HT1080 (cell line): ENCODE data around the gene EEIG1. TPM values are rescaled to one million over a fixed set of nuclear protein-coding genes. Genes with fewer than 3 reads are reported as not detected.

Experiments used
- DNase-seq: peaks from one replicate; pipeline ENCODE4 v3.0.0-alpha.2; 2015; ENCODE audit warnings: low read depth
- total RNA-seq: library from RNA; depleted of rRNA; stranded (reverse); fragments of >200 nt; shearing (Covaris generic); gene quantifications from 2 replicates; pipeline ENCODE4 v1.2.3, GENCODE V29; 2014

The EEIG1 gene
- total RNA-seq, 1 experiment from 2014 or later = 6.8 TPM

- peak; percentile 83 for DNase-seq
Measured at GRCh38 chr9:128001779-128002298, 21.1 kb upstream of the EEIG1 start.

DNA sequence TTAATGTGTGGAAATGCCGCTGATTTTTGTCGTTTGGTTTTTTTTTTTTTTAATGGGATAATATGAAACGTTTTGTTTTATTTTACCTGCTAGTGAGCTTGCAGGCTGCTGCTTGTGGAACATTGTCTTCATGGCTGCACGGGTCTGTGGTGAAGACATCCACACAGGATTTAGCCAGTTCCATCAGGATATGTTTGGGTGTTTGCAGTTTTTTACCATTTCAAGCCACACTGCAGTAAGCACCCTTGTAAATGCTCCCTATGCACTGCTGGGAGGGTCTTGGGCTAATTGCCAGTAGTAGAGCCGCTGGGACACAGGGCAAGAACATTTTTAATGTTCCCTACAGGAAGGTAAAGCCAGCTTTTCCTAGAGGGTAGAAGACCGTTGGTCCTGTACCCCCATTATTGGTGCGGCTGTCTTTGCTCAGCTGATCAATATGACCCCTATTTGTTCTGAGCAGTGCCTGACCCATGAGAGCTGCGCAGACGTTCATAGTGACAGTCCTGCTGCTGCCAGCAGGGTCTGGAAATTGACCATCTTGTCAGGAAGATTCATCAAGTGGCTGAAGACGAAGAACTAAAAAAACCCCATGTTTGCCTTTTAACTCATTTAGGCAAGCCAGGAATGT, 20.5 kb upstream of the EEIG1 start:
- DNase-seq = no peak

DNA sequence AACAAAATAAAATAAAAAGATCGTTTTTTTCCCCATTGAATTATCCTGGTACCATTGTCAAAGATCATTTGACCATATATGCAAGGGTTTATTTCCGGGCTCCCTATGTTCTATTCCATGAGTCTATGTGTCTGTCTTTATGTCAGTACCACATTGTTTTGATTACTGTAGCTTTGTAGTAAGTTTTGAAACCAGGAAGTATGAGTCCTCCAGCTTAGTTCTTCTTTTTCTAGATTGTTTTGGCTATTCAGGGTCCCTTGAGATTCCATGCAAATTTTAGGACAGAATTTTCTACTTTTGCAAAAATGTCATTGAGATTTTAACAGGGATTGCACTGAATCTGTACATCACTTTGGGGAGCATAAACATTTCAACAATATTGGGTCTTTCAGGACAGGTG, 18.7 kb upstream of the EEIG1 start:
- DNase-seq = no peak

- no peak for DNase-seq
Measured at GRCh38 chr9:127993721-127994120, 12.9 kb upstream of the EEIG1 start.

DNA sequence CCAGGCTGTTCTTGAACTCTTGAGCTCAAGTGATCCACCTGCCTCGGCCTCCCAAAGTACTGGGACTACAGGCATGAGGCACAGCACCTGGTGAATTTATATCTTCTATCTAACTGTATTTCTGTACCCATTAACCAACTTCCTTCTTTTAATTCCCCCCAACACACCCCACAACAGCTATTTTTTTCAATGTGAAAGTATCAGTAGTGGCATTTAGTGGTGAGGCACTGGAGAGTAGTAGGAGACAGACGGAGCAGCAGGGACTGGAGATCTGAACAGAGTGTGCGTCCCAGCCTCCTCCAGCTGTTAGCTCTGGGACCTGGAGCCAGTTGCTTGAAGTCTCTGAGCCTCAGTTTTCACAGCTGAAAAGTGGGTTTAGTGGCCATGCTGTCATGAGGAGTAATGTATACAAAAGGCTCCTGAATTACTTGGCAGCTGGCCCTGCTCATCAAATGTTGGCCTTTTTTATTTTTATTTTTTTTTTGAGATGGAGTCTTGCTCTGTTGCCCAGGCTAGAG, 11.0 kb upstream of the EEIG1 start:
- no peak for DNase-seq

DNA sequence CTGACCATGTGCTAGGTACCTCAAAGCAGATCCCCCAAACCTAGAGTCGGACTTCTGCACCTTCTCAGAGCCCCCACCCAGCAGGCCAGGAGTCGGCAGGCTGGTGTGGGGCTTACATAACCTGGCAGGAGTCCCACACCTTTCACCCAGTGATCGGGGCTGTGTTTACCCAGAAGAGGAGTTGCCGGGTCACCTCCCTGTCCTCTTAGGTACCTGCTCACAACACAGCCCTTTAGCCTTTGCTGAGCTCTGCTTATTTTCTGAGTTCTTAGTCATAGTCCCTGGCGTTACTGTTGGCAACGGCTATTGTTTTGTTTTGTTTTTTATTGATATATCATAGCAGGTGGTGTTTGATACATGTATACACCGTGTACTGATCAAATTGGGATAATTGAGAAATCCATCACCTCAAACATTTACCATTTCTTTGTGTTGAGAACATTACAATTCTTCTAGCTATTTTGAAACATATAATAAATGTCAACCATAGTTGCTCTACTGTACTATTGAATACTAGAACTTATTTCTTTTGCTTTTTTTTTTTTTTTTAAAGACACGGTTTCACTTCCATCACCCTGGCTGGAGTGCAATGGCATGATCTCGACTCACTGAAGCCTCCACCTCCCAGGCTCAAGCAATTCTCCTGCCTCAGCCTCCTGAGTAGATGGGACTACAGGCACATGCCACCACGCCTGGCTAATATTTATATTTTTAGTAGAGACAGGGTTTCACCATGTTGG, 10.4 kb upstream of the EEIG1 start:
- DNase-seq = no peak

DNA sequence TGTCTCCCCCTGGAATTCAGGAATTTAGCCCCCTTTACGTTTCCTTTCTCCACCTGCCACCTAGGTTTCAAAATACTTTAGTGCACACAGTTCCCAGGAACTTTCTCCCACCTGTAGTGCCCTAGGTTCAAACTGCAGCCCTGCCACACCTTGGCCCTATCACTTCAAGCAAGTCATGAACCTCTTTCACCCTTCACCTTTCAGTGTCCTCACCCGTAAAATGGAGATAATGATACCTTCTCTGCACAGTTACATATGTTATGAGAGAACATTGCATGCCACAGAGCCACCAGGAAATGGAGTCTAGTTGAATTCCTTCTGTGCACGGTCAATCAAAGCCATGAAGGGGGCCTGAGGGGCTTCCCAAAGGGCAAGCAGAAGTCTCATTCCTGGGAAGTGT, 9.8 kb upstream of the EEIG1 start:
- no peak for DNase-seq

- no peak for DNase-seq
Measured at GRCh38 chr9:127989094-127989493, 8.3 kb upstream of the EEIG1 start.

- peak; percentile 78 for DNase-seq
Measured at GRCh38 chr9:127987103-127987614, 6.4 kb upstream of the EEIG1 start.

DNA sequence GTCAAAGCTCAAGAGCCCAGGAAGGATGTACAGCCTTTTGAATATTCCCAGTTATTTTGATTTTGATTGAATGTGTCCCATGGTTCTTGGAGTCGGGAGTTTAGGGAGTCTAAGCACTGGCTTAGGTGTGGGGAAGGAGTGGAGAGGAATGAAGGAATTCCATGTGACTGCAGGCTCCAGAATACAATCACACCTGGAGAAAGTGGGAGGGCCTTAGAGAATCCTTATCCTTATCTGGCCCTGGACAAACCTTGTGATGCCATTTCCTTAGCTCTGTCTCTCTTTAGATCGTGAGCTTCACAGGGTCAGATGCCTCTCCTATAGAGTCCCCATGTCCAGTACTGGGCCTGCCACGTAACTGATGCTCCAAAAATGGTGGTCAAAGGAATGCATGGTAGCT, 4.2 kb upstream of the EEIG1 start:
- no peak for DNase-seq

- no peak for DNase-seq
Measured at GRCh38 chr9:127983847-127984289, 3.1 kb upstream of the EEIG1 start.

- no peak for DNase-seq
Measured at GRCh38 chr9:127982912-127983311, 2.1 kb upstream of the EEIG1 start.

DNA sequence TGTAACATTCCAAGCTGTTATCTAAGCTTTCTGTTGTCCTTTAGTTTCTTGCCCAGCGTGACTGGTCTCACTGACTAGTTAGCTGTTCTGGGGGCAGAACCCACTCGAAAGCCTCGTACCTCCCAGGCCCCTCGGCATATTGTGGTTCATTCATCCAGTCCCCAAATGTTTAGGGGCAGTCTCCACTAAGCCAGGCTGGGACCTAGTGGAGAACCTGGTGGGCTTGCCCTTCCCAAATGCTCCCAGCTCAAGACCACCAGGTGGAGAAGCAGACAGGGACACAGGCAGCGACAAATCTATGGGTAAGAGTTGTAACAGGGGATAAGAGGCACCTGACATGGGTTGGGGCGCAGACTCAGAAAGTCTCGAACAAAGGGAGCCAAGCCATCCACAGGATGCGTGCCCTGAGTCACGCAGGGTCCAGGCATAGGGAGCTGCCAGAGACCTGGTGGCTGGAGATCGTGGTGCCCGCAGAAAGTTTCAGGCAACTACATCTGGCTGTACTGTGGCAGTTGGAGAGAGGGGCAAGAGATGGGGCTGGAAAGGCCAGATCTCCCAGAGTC, 851 bp upstream of the EEIG1 start:
- no peak for DNase-seq

- no peak for DNase-seq
Measured at GRCh38 chr9:127980060-127980705, 606 bp downstream of the EEIG1 start.

- DNase-seq = no peak
Measured at GRCh38 chr9:127979333-127980059, 1.3 kb downstream of the EEIG1 start.

GRCh38 chr9:127979015-127979332, 1.8 kb downstream of the EEIG1 start:
- DNase-seq = no peak

GRCh38 chr9:127977884-127978647, 2.7 kb downstream of the EEIG1 start:
- DNase-seq = no peak

DNA sequence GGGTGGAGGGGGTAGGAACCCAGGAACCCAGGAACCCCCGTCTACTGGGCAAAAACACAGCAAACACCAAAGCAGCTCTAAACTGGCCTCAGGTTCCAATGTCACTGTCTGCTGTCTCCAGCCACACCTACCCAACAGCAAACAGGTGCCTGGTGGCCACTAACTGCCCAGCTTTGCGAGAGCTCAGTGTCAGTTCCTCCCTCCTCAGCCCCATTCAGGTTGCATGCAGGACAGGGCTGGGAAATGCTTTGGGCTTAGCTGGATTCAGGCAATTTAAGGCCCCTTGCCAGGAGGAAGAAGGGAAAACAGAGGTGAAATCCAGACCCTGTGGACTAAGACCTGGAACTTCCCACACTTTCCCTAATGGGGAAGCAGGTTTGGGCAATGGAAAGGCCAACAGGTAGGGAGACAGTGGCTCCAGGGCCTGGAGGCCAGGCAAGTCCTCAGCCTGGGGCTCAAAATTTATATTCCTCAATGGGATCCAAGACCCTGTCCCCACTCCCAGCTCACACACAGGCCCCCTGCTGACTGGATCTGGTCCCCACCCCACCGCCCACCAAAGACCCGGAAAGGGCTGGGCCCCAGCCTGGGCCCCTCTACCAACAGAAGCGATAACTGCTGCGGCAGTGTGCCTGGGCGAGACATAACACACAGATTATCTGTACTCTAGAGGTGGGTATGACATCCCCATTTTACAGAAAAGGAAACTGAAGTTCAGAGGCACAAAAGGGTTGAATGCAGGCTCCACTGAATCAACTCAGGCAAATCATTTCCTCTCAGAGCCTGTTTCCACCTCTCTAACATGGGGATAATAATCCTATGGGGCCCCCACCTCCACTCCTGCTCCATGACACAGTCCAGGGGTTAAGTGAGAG, 3.5 kb downstream of the EEIG1 start:
- DNase-seq = no peak

- DNase-seq = no peak
Measured at GRCh38 chr9:127976498-127976897, 4.3 kb downstream of the EEIG1 start.
